HT1080 (cell line): ENCODE results near the gene TOMM20L. TPM values are rescaled to one million over a fixed set of nuclear protein-coding genes. Genes with fewer than 3 reads are reported as not detected.
A peak's percentile ranks its signal among the peaks of the same experiment; 100 is the strongest.

ENCODE experiments used
- DNase-seq: peaks from one replicate; pipeline ENCODE4 v3.0.0-alpha.2; 2015; ENCODE audit warnings: low read depth
- small RNA-seq: library from RNA; depleted of rRNA; stranded (forward); fragments of <200 nt; gene quantifications from one replicate; pipeline ENCODE3, GENCODE V24; 2014
- total RNA-seq: library from RNA; depleted of rRNA; stranded (reverse); fragments of >200 nt; shearing (Covaris generic); gene quantifications from 2 replicates; pipeline ENCODE4 v1.2.3, GENCODE V29; 2014; rRNA removed

Gene TOMM20L
- total RNA-seq, 1 experiment from 2014 or later, result not detected

DNA sequence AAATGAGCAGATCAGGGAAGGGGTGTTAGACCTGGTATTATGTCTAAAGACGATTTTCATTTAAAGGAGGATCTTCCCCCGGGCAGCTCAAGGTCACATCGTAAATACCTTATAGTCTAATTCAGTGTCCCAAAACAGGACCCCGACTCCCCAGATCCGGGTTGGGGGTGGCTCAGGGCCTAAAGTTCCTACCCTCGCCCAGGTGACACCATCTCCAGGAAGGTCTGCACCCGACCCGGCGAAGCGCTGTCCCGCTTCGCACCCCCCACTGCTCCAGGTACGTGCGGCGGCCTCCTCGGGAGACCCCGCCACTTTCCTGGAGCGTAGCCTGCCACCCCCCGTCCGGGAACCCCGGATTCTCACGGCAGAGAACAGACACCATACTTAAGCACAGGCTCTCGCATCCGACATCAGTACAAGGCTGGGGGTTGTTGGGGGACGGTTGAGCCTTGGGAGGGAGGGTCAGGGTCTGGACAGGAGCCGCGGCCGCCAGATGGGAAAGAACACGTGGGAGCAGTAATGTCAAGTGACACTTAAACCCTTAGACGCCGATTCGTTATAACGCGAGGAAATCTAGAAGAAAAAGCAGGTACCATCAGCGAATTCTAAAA lies 31.0 kb downstream of the TOMM20L start:
- DNase-seq, result no peak

DNA sequence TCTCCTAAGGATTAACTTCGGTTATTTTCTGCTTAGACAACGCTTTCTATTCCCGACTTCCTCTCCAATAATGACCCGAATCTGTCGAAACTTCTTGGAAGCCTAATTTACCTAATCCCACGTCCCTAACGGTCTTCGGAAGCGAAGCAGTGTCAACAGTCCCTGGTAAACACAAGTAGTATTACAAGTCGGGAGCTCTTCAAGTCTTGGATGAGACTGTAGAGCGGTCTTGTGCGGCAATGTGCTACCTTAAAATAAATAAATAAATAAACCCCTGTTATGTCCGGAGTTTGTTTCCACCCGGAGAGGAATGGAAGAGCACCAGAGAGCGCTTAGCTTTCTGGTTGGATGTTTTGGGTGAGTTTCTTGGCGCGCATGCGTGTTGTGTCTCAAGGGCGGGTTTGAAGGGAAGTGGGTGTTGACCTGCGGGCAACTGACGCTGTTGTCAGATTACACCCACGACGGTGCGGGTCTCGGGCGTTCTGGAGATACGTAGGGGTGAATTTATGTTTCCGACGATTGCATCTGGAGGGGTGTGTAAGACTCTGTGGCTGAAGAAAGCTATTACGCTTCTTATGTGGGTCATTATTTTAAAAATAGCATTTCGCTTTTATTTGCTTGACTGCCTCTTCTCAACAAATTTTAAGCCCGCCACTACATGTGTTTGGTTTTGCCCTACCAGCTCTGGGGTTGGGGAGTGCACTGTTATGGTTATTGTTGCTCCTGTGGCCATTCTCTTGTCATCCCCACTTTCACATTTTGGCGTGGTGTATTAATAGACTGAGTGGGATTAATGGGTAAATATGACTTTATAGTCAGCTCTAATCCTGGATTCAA lies 31.8 kb downstream of the TOMM20L start, which contains the start of the genes KIAA0586 and TIMM9:
KIAA0586 (plus strand) TSS at position 439 of the 837 bp plus-strand sequence. CDS start 546 bp downstream, outside the sequence.
TIMM9 (minus strand) TSS at position 251 of the 837 bp plus-strand sequence. CDS start 15,586 bp downstream, outside the sequence.
- DNase-seq, result peak; percentile 97

DNA sequence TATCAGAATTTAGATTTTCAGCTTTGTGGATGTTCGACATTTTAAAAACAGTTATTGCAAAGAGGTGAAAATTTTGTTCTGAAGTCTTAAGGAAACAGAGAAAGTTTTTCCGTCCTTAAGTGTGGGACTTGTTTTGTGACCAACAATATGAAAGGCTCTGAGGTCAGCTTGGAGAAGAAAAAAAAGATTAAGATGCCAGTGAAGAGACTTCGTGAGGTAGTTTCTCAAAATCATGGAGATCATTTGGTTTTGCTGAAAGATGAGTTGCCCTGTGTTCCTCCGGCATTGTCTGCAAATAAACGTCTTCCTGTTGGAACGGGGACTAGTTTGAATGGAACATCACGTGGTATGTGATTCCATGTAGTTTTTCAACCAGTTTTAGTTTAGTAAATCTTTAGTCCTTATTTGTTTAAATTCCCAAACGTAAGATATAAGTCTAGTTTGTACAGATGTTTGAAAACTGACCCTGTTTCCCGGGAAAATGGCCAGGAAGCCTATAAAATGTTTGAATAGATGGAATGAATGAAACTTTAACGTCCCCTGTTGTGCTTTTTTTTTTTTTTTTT lies 32.5 kb downstream of the TOMM20L start:
- DNase-seq, result peak; percentile 44

DNA sequence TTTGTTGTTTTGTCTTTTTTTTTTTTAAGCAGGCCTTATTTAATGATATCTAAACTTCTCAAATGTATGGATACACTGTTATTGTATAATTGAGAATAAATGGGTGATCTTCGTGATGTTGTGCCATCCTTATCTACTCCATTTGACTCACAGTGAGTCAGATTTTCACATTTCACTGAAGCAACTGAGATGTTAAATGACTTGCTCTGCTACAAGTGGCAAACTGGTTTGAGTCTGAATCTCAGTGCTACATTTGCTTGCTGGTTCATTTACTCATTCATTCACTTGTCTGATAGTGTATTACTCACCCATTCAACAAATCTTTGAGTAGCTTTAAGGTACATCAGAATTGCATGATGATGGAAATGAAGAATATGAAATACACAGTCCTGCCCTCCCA lies 34.4 kb downstream of the TOMM20L start:
- peak; percentile 42 for DNase-seq

DNA sequence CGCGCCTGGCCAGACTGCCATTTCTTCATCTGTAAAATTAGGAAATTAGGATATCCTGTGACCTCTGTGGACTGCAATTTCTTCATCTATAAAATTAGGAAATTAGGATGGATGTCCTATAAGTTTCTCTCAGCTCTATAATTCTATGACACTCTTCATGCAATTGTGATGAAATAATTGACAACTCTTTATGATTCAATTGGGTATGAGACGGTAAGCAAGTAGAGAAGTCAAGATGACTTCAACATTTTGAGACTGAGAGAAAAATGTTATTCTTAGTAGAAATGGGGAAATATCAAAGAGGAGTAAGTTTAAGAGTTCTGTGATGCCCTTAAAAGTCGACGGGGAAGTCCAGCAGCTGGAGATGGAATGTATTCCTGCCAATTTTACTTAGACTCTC lies 43.7 kb downstream of the TOMM20L start:
- DNase-seq, result no peak

DNA sequence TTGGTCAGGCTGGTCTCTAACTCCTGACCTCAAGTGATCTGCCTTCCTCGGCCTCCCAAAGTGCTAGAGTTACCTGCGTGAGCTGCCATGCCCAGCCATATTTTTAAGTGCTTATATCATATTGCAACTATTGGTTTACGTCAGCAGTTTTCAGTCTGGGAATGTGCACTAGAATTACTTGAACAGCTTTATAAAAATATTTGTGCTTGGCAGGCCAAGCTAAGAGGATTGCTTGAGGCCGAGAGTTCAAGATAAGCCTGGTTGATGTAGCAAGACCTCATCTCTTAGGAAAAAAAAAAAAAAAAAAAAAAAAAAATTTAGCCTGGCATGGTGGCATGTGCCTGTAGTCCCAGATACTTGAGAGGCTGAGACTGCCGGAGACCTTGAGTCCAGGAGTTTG lies 48.9 kb downstream of the TOMM20L start:
- no peak for DNase-seq

DNA sequence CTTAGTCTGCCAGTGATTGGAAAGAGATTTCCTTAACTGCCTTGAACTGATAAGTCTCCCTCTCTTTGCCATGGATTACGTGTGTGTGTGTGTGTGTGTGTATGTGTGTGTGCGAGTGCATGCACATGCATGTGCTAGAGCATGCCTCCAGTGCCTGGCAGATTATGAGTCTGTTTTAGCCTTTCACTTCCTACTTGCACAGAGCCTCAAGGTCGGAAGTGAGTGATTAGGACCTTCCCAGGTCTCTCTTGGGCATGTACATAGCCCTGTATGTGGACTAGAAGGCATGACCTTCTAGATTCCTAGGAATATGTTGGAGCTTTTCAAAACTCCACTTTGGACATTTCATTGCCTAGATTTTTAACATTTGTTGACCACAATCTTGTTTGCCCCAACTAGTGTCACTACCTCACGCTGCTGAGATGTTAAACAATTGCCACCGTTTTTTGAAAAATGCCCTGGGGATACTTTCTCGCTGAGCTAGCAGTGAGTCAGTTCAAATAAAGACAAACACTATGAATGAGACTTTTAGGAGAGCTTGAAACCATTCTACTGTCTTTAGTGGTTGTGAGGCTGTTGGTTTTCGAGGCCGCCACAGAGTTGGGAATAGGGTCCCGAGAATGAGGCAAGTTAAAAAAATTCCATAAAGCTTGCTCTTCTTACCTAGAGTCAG lies 60.0 kb downstream of the TOMM20L start:
- DNase-seq, result peak; percentile 55

Small RNA genes lying within 50 kb of the gene (small RNA-seq; reads per million reads assigned to genes)
- not detected for gene RF00019

Other genes with a start within 250 kb of the TOMM20L start
- 1.5 and 1.9 TPM in 2 replicates for gene ARMH4, start 243.7 kb upstream of the TOMM20L start, total RNA-seq
- gene ACTR10, start 195.8 kb upstream of the TOMM20L start, total RNA-seq, result 46.4 and 61.3 TPM in 2 replicates
- gene PSMA3, start 151.1 kb upstream of the TOMM20L start, total RNA-seq, result 159 and 201 TPM in 2 replicates
- gene ARID4A, start 97.4 kb upstream of the TOMM20L start, total RNA-seq, result 1.7 and 5.0 TPM in 2 replicates
- 51.5 and 52.1 TPM in 2 replicates for gene TIMM9, start 31.6 kb downstream of the TOMM20L start, total RNA-seq
- gene KIAA0586, start 31.8 kb downstream of the TOMM20L start, total RNA-seq, result 27.2 and 34.2 TPM in 2 replicates
- 0.30 TPM in 1 of 2 replicates, not detected in the other for gene DACT1, start 242.0 kb downstream of the TOMM20L start, total RNA-seq